GM21723 (cell line): Measurements from ENCODE around the gene RASD1.

ENCODE experiments used
- ATAC-seq: cut with Tn5 transposase; IDR thresholded peaks from one replicate; pipeline ENCODE4 v1.9.1; 2021; ENCODE audit warnings: mild to moderate bottlenecking, moderate library complexity; ENCODE audit not compliant: unreplicated experiment

The RASD1 gene

GRCh38 chr17:17445925-17446665 lies 50.1 kb downstream of the RASD1 start:
- no peak for ATAC-seq

- no peak for ATAC-seq
Observed at GRCh38 chr17:17445296-17445924, 50.8 kb downstream of the RASD1 start.
